HEK293T (cell line): ENCODE measurements around the gene CNOT1.

Experiments used
- FOXM1 ChIP-seq: fragments of 450-650 bp; IDR thresholded peaks from 2 replicates; pipeline ENCODE4 v1.6.1; 2017; ENCODE audit warnings: mild to moderate bottlenecking, borderline replicate concordance
- HDGF ChIP-seq: fragments of 450-650 bp; IDR thresholded peaks from 2 replicates; pipeline ENCODE4 v1.6.1; 2017; ENCODE audit warnings: antibody characterized with exemption, borderline replicate concordance
- SP1 ChIP-seq: fragments of 450-650 bp; IDR thresholded peaks from 2 replicates; pipeline ENCODE4 v1.6.1; 2017
- SUZ12 ChIP-seq: fragments of 450-650 bp; IDR thresholded peaks from 2 replicates; pipeline ENCODE4 v1.6.1; 2016; ENCODE audit warnings: mild to moderate bottlenecking
- TARDBP ChIP-seq: fragments of 450-650 bp; IDR thresholded peaks from 2 replicates; pipeline ENCODE4 v1.6.1; 2016
- ZNF384 ChIP-seq: fragments of 450-650 bp; IDR thresholded peaks from 2 replicates; pipeline ENCODE4 v1.6.1; 2016
- TF ChIP-seq, protein P1 (sequence below): fragments of 450-650 bp; IDR thresholded peaks from 2 replicates; pipeline ENCODE4 v1.6.1; 2016

DNA sequence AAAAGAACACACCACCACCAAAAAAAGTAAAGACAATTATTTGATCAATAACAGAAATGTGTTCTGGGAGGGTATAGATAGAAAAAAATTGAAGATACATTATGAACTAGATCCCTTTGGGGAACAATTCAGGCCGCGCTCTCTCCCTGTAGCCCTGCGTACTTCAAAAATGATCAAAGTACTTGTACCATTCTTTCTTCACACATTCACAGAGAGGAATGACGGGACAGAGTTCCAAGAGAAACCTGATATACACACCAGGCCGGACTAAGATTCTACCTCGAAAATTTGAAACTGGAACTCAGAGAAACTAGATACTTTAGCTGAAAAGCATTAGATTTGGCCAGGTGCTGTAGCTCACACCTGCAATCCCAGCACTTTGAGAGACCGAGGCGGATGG, 50.0 kb downstream of the CNOT1 start:
- TF ChIP-seq SP1 (no peak), FOXM1 (no peak), SUZ12 (no peak), HDGF (no peak), TARDBP (no peak), ZNF384 (no peak)
- TF ChIP-seq, protein P1, sequence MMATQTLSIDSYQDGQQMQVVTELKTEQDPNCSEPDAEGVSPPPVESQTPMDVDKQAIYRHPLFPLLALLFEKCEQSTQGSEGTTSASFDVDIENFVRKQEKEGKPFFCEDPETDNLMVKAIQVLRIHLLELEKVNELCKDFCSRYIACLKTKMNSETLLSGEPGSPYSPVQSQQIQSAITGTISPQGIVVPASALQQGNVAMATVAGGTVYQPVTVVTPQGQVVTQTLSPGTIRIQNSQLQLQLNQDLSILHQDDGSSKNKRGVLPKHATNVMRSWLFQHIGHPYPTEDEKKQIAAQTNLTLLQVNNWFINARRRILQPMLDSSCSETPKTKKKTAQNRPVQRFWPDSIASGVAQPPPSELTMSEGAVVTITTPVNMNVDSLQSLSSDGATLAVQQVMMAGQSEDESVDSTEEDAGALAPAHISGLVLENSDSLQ: no peak
